Measurements from ENCODE around the gene MYO9B.

Gene MYO9B

GRCh38 chr19:17206736-17207581, 131.4 kb downstream of the MYO9B start:
- Histone ChIP-seq H3K4me2 (ENCODE audit: low read length) (no peak overlapping the region), H3K27ac (ENCODE audit: low read depth, low read length, poor library complexity, severe bottlenecking) (no peak overlapping the region), H3K9me2 (ENCODE audit: low read depth, low read length) (no peaks in the 10 kb centered on the region), H3F3A (ENCODE audit: insufficient read depth, low read length) (no peaks in the 10 kb centered on the region), H3K4me1 (ENCODE audit: insufficient read depth, low read length, severe bottlenecking) (peaks cover 10% of the 10 kb centered on the region), H4K20me1 (ENCODE audit: insufficient read depth, low read length) (no peaks in the 10 kb centered on the region), H3K9ac (ENCODE audit: low read length) (no peak overlapping the region), H3K27me3 (ENCODE audit: insufficient read depth, low read length) (no peaks in the 10 kb centered on the region), H3K4me3 (ENCODE audit: low read depth, low read length, poor library complexity, severe bottlenecking) (no peak overlapping the region), H3K36me3 (ENCODE audit: insufficient read depth, low read length) (peaks cover 72% of the 10 kb centered on the region), H3K9me3 (ENCODE audit: low read length) (no peaks in the 10 kb centered on the region), H3K79me2 (ENCODE audit: insufficient read depth, low read length) (no peaks in the 10 kb centered on the region), H2AFZ (ENCODE audit: low read length) (no peak overlapping the region)
- TF ChIP-seq, protein P1, sequence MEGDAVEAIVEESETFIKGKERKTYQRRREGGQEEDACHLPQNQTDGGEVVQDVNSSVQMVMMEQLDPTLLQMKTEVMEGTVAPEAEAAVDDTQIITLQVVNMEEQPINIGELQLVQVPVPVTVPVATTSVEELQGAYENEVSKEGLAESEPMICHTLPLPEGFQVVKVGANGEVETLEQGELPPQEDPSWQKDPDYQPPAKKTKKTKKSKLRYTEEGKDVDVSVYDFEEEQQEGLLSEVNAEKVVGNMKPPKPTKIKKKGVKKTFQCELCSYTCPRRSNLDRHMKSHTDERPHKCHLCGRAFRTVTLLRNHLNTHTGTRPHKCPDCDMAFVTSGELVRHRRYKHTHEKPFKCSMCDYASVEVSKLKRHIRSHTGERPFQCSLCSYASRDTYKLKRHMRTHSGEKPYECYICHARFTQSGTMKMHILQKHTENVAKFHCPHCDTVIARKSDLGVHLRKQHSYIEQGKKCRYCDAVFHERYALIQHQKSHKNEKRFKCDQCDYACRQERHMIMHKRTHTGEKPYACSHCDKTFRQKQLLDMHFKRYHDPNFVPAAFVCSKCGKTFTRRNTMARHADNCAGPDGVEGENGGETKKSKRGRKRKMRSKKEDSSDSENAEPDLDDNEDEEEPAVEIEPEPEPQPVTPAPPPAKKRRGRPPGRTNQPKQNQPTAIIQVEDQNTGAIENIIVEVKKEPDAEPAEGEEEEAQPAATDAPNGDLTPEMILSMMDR (IDR thresholded peaks at IDR 0.05; ENCODE audit: low read length) = no peak
- no peak for TF ChIP-seq EZH2 (IDR thresholded peaks at IDR 0.05; ENCODE audit: borderline replicate concordance, low read length)

- Histone ChIP-seq H3K4me1 (ENCODE audit: insufficient read depth, low read length, severe bottlenecking) (peaks cover 11% of the 10 kb centered on the region), H3K9ac (ENCODE audit: low read length) (no peak overlapping the region), H2AFZ (ENCODE audit: low read length) (no peak overlapping the region), H3K4me2 (ENCODE audit: low read length) (no peak overlapping the region), H3K36me3 (ENCODE audit: insufficient read depth, low read length) (peaks cover 57% of the 10 kb centered on the region), H4K20me1 (ENCODE audit: insufficient read depth, low read length) (no peaks in the 10 kb centered on the region), H3F3A (ENCODE audit: insufficient read depth, low read length) (no peaks in the 10 kb centered on the region), H3K79me2 (ENCODE audit: insufficient read depth, low read length) (no peaks in the 10 kb centered on the region), H3K9me3 (ENCODE audit: low read length) (no peaks in the 10 kb centered on the region), H3K27me3 (ENCODE audit: insufficient read depth, low read length) (no peaks in the 10 kb centered on the region), H3K9me2 (ENCODE audit: low read depth, low read length) (no peaks in the 10 kb centered on the region), H3K4me3 (ENCODE audit: low read depth, low read length, poor library complexity, severe bottlenecking) (no peak overlapping the region), H3K27ac (ENCODE audit: low read depth, low read length, poor library complexity, severe bottlenecking) (no peak overlapping the region)
- no peak for TF ChIP-seq EZH2 (IDR thresholded peaks at IDR 0.05; ENCODE audit: borderline replicate concordance, low read length)
- TF ChIP-seq, protein P1 (IDR thresholded peaks at IDR 0.05; ENCODE audit: low read length) = no peak
Measured at GRCh38 chr19:17209126-17210036, 133.8 kb downstream of the MYO9B start.

DNA sequence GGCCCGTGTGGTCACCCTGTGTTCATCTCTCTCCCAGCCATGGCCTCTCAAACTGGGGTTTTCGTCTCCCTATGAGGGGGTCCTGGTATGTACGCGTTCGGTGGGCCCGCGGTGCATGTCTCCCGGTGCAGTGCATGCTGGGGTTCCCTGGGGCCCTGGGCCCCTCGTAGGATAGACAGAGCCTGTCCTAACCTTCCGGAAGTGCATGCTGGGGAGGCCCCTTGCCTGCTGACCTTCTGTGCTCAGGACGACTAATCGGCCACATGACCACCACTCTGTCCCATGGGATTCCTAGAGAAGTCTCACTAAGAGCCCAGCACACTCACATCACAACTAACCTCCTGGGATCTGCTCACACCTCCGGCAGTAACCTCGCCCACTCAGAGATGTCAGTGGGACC, 134.7 kb downstream of the MYO9B start:
- Histone ChIP-seq H3K27ac (ENCODE audit: low read depth, low read length, poor library complexity, severe bottlenecking) (no peak overlapping the region), H3K27me3 (ENCODE audit: insufficient read depth, low read length) (no peaks in the 10 kb centered on the region), H3K9me3 (ENCODE audit: low read length) (no peaks in the 10 kb centered on the region), H3K9me2 (ENCODE audit: low read depth, low read length) (no peaks in the 10 kb centered on the region), H3K36me3 (ENCODE audit: insufficient read depth, low read length) (peaks cover 55% of the 10 kb centered on the region), H3K4me1 (ENCODE audit: insufficient read depth, low read length, severe bottlenecking) (peaks cover 18% of the 10 kb centered on the region), H2AFZ (ENCODE audit: low read length) (no peak overlapping the region), H3K79me2 (ENCODE audit: insufficient read depth, low read length) (no peaks in the 10 kb centered on the region), H3F3A (ENCODE audit: insufficient read depth, low read length) (no peaks in the 10 kb centered on the region), H3K4me3 (ENCODE audit: low read depth, low read length, poor library complexity, severe bottlenecking) (no peak overlapping the region), H3K9ac (ENCODE audit: low read length) (no peak overlapping the region), H4K20me1 (ENCODE audit: insufficient read depth, low read length) (no peaks in the 10 kb centered on the region), H3K4me2 (ENCODE audit: low read length) (no peak overlapping the region)
- TF ChIP-seq EZH2 (IDR thresholded peaks at IDR 0.05; ENCODE audit: borderline replicate concordance, low read length) = no peak
- TF ChIP-seq, protein P1 (IDR thresholded peaks at IDR 0.05; ENCODE audit: low read length) = no peak
